Activated CD8-positive, alpha-beta memory T cell treated with anti-CD3 and anti-CD28 coated beads, Interleukin-2, amount 50 U/mL, for 1 hour (primary cell): ENCODE results near the gene ACTN1.

Experiments used
- DNase-seq: peaks from one replicate; pipeline ENCODE4 v3.0.0-alpha.2; 2020; ENCODE audit errors: extremely low read depth

ACTN1 gene

GRCh38 chr14:68916358-68916941, 62.7 kb downstream of the ACTN1 start:
- no peak for DNase-seq

- DNase-seq = no peak
These were observed 65.6 kb downstream of the ACTN1 start for GRCh38 chr14:68913516-68913915.

- peak; percentile 43 for DNase-seq
These were observed 67.4 kb downstream of the ACTN1 start for GRCh38 chr14:68911594-68912227.

GRCh38 chr14:68910540-68910939, 68.6 kb downstream of the ACTN1 start:
- no peak for DNase-seq

GRCh38 chr14:68908803-68909202, 70.3 kb downstream of the ACTN1 start:
- DNase-seq = no peak

GRCh38 chr14:68908201-68908600, 70.9 kb downstream of the ACTN1 start:
- no peak for DNase-seq

GRCh38 chr14:68906439-68906838, 72.7 kb downstream of the ACTN1 start:
- no peak for DNase-seq

GRCh38 chr14:68905107-68905895, 73.8 kb downstream of the ACTN1 start:
- DNase-seq = no peak

- no peak for DNase-seq
These were observed 76.7 kb downstream of the ACTN1 start for GRCh38 chr14:68902357-68902756.

GRCh38 chr14:68899033-68899603, 80.0 kb downstream of the ACTN1 start:
- DNase-seq = no peak

GRCh38 chr14:68898248-68899032, 80.7 kb downstream of the ACTN1 start:
- no peak for DNase-seq

GRCh38 chr14:68897559-68898155, 81.4 kb downstream of the ACTN1 start:
- DNase-seq = no peak

GRCh38 chr14:68896132-68896531, 83.0 kb downstream of the ACTN1 start:
- no peak for DNase-seq

- DNase-seq = no peak
These were observed 84.0 kb downstream of the ACTN1 start for GRCh38 chr14:68894802-68895703.

- no peak for DNase-seq
These were observed 85.0 kb downstream of the ACTN1 start for GRCh38 chr14:68894123-68894522.

GRCh38 chr14:68893566-68893965, 85.5 kb downstream of the ACTN1 start:
- no peak for DNase-seq

GRCh38 chr14:68892961-68893360, 86.1 kb downstream of the ACTN1 start:
- DNase-seq = no peak

GRCh38 chr14:68891851-68892660, 87.0 kb downstream of the ACTN1 start:
- no peak for DNase-seq

- no peak for DNase-seq
These were observed 88.8 kb downstream of the ACTN1 start for GRCh38 chr14:68890173-68890931.
